Measurements from ENCODE around the gene ZNF684. TPM values are rescaled to one million over a fixed set of nuclear protein-coding genes. Genes with fewer than 3 reads are reported as not detected.

Gene ZNF684
- total RNA-seq, 3 donors from 2014 or later, result 4.0 to 8.2 (median 5.9) TPM

DNA sequence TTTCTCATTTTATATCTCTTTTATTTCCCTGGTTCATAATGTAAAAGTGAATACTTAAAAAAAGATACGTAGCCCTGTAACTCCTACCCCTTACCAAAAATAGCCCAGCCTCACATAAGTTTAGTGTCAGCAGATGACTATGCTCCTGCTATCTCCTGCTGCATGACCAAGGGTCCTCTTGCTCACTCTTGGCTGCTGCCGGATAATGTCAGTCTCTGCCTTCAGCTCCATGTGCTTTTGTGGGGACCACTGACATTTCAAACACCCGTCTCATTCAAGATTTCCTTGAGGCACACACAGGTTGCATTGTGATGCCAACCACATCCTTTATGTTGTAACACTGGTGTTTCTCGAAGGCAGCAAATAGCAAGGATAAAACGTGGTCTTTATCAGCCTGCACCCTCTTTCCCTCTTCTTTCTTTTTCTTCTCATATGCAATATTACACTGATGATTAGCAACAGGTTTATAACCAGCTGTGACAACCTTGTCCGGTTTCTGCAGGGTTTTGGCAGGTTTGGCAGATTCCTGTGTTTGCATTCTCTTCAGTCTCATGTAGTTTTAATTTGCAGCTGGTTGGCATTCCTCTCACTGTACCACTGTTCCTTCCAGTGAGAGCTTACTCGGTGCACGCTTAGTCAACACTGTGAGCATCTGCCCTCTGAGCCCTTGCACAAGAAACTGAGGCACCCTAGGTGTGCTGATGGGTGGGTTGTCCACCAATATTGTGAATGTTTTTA lies 62.2 kb downstream of the ZNF684 start:
- Histone ChIP-seq H3K4me1 (no peaks in the 10 kb centered on the region), H3K27me3 (no peaks in the 10 kb centered on the region), H3K4me3 (no peak overlapping the region), H3K36me3 (no peaks in the 10 kb centered on the region), H3K9me3 (no peaks in the 10 kb centered on the region), H3K27ac (no peak overlapping the region)
- intact Hi-C loops (cut with DNase I; ENCODE audit: low total_unique reads), result no loop called here
- no peak for DNase-seq (ENCODE audit: low spot score in 2 of 2)
- TF ChIP-seq, protein P1, sequence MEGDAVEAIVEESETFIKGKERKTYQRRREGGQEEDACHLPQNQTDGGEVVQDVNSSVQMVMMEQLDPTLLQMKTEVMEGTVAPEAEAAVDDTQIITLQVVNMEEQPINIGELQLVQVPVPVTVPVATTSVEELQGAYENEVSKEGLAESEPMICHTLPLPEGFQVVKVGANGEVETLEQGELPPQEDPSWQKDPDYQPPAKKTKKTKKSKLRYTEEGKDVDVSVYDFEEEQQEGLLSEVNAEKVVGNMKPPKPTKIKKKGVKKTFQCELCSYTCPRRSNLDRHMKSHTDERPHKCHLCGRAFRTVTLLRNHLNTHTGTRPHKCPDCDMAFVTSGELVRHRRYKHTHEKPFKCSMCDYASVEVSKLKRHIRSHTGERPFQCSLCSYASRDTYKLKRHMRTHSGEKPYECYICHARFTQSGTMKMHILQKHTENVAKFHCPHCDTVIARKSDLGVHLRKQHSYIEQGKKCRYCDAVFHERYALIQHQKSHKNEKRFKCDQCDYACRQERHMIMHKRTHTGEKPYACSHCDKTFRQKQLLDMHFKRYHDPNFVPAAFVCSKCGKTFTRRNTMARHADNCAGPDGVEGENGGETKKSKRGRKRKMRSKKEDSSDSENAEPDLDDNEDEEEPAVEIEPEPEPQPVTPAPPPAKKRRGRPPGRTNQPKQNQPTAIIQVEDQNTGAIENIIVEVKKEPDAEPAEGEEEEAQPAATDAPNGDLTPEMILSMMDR (IDR thresholded peaks at IDR 0.05), result no peak
- TF ChIP-seq POLR2AphosphoS5 (IDR thresholded peaks at IDR 0.05), result no peak
- TF ChIP-seq POLR2A (IDR thresholded peaks at IDR 0.05), result no peak

DNA sequence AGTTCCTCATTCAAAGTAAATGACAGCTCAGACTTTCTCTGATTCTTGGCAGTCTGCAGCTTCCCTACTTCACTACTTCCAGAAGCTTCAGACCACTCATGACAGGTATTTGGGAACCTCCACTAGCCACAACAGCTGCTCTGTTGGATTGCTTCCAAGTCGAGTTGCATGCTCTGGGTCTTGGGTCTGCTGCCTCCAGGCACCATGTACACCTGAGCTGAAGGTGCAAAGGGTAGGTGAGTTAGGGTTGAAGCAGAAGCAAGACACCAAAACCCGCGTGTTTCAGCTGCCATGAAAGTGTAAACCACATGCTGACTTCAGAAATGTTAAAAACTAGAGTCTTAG lies 62.7 kb downstream of the ZNF684 start:
- H3K4me3 ChIP-seq, result no peak overlapping the region
- intact Hi-C loops (cut with DNase I; ENCODE audit: low total_unique reads), result no loop called here
- no peaks in the 10 kb centered on the region for H3K9me3 ChIP-seq
- H3K27me3 ChIP-seq, result no peaks in the 10 kb centered on the region
- H3K4me1 ChIP-seq, result no peaks in the 10 kb centered on the region
- no peak for DNase-seq (ENCODE audit: low spot score in 2 of 2)
- no peak overlapping the region for H3K27ac ChIP-seq
- no peaks in the 10 kb centered on the region for H3K36me3 ChIP-seq
- TF ChIP-seq, protein P1 (IDR thresholded peaks at IDR 0.05), result no peak
- TF ChIP-seq POLR2A (IDR thresholded peaks at IDR 0.05) (no peak), POLR2AphosphoS5 (IDR thresholded peaks at IDR 0.05) (no peak)

DNA sequence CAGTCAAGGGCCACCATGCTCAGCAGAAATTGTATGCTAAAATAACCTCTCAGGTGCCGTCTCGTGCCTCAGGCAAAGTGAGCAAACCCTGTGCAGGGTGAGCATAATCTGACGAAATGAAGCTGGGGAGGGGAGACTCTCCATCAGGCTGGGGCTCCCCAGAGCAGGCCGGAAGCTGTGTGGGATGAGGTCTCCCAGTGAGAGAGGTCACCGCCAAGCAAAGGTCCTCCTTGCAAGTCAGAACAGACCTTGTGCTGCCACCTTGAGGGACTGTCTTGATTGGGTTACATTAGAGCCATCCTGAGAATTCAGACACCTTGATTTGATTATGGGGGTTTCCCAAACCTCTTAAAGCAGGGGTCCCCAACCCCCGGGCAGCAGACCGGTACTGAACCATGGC lies 64.2 kb downstream of the ZNF684 start:
- no peak for DNase-seq (ENCODE audit: low spot score in 2 of 2)
- TF ChIP-seq, protein P1 (IDR thresholded peaks at IDR 0.05), result no peak
- TF ChIP-seq POLR2AphosphoS5 (IDR thresholded peaks at IDR 0.05) (no peak), POLR2A (IDR thresholded peaks at IDR 0.05) (no peak)
- Histone ChIP-seq H3K9me3 (no peaks in the 10 kb centered on the region), H3K27me3 (no peaks in the 10 kb centered on the region), H3K4me3 (no peak overlapping the region), H3K36me3 (no peaks in the 10 kb centered on the region), H3K4me1 (no peaks in the 10 kb centered on the region), H3K27ac (no peak overlapping the region)
- intact Hi-C loops (cut with DNase I; ENCODE audit: low total_unique reads), result no loop called here

Other genes starting within 250 kb of the ZNF684 start
- gene COL9A2, start 214.4 kb upstream of the ZNF684 start, total RNA-seq, result 10 to 100 TPM in 2 of 3 donors, 1 to 10 TPM in 1; 1.4 to 22.0 (median 11.4) TPM
- 10 to 100 TPM; 27.2 to 64.2 (median 33.1) TPM for gene SMAP2, start 157.9 kb upstream of the ZNF684 start, total RNA-seq
- gene ZFP69B, start 81.2 kb upstream of the ZNF684 start, total RNA-seq, result 1 to 10 TPM in 2 of 3 donors, under 1 TPM in 1; 0.96 to 2.6 (median 1.2) TPM
- gene ZFP69, start 54.3 kb upstream of the ZNF684 start, total RNA-seq, result 1 to 10 TPM; 2.2 to 4.8 (median 4.6) TPM
- 10 to 100 TPM in 2 of 3 donors, 1 to 10 TPM in 1; 5.6 to 16.7 (median 11.5) TPM for gene EXO5, start 22.9 kb upstream of the ZNF684 start, total RNA-seq
- 1 to 10 TPM in 2 of 3 donors, under 1 TPM in 1; 0.64 to 4.4 (median 2.6) TPM for gene RIMS3, start 134.0 kb downstream of the ZNF684 start, total RNA-seq
- 10 to 100 TPM; 42.7 to 69.7 (median 55.7) TPM for gene NFYC, start 160.1 kb downstream of the ZNF684 start, total RNA-seq

Measured in breast epithelium (tissue), 4 donors.